HG02885 (cell line): Measurements from ENCODE around the gene IPO9.
"Not testable (repeated sequence)": the region's sequence is repeated elsewhere in the genome, so short reads cannot be mapped to it uniquely, and the experiment has no call there.

Source experiments
- ATAC-seq: cut with Tn5 transposase; IDR thresholded peaks from one replicate; pipeline ENCODE4 v1.9.1; 2021; ENCODE audit warnings: mild to moderate bottlenecking; ENCODE audit not compliant: unreplicated experiment, poor library complexity

The IPO9 gene

DNA sequence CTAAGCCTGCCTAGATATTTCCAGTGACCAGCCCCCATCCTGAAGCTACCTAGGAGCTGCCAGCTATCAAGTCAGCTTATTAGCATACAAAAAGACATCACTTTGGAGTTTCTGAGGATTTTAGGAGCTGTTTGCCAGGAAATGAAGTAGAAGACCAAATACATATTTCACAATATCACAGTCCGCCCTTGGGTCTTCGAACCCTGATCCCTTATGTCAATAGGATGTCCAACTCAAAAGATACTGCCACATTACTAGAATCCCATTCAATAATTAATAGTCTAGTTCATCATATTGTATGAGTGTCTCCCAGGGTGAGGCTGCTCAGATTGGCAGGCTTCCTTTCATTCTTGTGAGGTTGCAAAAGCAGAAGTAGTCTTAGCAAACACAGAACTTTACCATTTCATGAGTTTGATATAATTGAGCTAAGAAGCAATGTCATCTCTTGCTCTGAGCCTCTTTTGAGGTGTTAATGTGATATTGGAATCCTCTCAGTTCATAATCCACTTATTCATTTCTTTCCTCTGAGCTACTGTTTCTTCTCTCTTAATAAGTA lies 13.6 kb downstream of the IPO9 start:
- no peak for ATAC-seq

DNA sequence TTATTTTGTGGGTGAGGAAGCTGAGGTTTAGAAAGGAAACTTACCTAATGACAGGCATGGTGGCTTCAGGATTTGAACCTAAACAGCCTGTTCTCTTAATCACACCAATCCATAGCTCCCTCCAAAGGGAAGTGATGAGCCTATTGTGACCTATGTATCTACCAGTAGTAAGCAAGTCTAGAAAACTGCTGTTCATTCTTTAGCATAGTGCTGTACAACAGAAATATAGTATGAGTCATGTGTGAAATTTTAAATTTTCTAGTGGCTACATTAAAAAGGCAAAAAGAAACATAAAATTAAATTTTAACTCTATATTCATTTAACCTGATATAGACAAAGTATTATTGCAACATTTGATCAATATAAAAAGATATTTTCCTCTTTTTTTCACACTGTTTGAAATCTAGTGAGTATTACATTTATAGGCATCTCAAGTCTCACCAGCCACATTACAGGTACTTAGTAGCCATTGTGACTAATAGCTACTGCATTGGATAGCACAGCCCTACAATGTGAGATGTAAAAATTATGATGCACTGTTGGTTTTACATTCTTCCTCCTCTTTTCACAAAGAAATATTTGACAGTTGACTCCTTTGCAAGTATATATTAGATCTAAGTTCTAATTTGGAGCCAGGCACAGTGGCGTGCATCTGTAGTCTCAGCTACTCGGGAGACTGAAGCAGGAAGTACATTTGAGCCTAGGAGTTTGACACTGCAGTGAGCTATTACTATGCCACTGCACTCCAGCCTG lies 16.6 kb downstream of the IPO9 start:
- no peak for ATAC-seq

DNA sequence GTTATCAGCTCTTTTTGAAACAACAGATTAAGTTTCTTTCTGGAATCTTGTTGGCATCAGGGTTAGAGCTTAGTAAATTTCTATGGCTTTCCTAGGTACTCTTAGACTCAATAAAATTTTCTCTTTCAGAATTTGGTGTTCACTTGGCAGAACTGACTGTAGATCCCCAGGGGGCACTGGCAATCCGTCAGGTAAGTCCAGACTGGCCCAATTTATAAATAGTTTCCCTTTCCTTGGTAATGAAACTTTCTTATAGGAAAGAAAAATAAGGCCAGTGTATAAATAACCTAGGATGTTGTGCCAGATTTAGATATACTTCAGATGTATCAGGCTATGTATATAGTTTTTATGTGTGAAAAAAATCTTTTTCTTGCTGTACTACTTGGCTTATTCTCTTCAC lies 18.2 kb downstream of the IPO9 start:
- no peak for ATAC-seq

GRCh38 chr1:201848230-201848629 lies 19.3 kb downstream of the IPO9 start:
- ATAC-seq = no peak

GRCh38 chr1:201849372-201850052 lies 20.6 kb downstream of the IPO9 start:
- ATAC-seq = no peak

DNA sequence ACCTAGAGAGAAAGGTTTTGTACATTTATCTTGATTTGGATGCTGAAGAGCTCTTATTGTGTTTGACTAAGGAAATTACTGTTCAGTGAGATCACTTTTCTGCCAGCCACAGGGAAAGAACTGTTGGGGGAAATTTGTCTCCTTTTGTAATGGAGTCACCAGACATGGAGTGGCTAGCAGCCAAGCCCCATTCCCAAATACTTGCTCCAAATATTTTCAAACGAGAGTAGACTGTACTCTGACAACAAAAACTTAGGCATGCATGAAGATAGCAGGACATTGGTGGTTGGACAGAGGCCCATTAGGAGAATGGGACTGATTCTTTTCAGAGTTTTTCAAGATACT lies 21.1 kb downstream of the IPO9 start:
- ATAC-seq = no peak

- no peak for ATAC-seq
Measured at GRCh38 chr1:201851949-201852348, 23.0 kb downstream of the IPO9 start.

GRCh38 chr1:201856722-201857121 lies 27.8 kb downstream of the IPO9 start:
- ATAC-seq = not testable (repeated sequence)

GRCh38 chr1:201859424-201859823 lies 30.5 kb downstream of the IPO9 start:
- ATAC-seq = no peak

DNA sequence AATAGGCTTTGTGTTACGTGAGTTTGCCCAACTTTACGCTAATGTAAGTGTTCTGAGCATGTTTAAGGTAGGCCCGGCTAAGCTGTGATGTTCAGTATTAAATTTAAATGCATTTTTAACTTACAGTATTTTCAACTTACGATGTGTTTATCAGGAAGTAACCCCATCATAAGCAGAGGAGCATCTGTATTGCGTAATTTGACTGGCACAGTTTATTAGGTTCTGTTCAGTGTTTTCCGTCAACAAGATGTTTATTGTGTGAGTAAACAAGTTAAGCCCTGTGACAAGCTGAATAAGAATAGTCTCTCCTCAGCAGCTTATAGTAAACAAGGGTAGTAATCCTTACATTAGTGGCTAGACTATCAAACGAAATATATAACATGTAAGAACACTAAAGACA lies 32.5 kb downstream of the IPO9 start:
- ATAC-seq = no peak

- no peak for ATAC-seq
Measured at GRCh38 chr1:201870397-201870796, 41.4 kb downstream of the IPO9 start.

- ATAC-seq = no peak
Measured at GRCh38 chr1:201874672-201875071, 45.7 kb downstream of the IPO9 start.

DNA sequence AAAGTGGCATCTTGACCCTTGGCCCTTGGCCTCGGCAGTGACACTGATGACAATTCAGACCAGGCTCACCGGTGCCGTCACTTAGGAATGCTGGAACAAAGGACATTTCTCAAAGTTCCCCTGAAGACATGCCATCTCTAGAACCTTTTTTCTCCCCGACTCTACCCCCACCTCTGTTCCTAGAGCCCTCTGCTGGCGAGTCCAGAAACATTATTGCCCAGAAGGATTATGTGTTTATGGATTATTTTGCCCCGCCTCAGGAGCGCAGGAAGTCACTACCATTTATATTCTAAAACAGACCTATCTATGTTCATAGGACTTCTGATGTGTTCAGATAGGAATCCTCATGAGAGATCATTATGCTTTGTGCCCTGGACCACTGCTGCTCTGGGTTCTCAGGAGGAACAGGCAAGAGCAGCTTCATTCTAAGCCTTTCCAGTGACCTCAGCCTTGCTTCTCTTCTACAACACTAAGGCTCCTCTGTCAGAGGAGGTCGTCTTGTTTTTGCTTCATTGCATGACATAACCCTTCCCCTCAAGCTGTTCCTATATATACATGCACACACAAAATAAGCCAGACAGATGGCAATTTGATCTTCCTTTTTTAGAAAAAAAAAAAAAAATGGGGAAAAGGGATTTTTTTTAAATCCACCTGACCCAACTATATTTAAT lies 47.3 kb downstream of the IPO9 start:
- no peak for ATAC-seq

DNA sequence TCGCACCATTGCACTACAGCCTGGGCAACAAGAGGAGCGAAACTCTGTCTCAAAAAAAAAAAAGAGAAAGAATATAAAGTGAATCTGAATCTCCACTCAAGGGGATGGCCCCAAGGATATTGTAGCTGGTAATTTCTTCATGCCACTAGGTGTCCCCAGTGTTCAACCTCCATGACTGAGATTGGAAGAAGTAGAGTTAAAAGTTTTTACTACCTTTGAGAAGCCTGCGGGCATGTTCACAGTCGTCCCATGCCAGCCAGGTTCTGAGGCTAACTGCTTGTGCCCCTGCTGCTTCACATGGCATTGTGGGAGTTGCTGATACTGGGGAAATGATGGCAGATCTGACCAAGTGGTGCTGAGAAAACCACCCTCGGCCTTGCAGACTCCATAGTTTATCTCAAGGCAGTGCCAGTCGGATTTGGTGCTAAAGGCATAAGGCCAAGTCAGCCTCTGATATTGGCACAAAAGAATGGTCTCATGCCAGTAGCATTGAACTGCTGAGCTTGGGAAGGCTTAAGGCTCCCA lies 49.0 kb downstream of the IPO9 start:
- no peak for ATAC-seq

GRCh38 chr1:201880928-201881571 lies 52.1 kb downstream of the IPO9 start:
- ATAC-seq = no peak

DNA sequence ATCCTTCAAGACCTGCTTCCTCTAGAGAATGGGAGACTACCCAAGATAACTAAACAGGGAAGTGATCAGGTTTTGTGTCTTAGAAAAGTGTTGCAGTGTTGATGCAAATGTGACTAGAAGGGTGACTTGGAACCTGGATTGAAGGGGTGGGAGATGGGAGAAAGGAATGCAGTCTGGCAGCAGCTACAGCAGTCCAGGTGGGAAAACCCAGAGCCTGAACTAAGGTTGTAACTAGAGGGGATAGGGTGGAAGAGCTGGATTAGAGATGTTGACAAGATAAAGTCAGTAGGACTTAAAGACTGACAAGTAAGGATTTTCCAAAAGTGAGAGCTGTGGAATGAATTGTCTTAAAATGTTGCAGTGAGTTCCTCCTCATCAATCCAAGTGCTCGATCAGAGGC lies 52.7 kb downstream of the IPO9 start:
- no peak for ATAC-seq

DNA sequence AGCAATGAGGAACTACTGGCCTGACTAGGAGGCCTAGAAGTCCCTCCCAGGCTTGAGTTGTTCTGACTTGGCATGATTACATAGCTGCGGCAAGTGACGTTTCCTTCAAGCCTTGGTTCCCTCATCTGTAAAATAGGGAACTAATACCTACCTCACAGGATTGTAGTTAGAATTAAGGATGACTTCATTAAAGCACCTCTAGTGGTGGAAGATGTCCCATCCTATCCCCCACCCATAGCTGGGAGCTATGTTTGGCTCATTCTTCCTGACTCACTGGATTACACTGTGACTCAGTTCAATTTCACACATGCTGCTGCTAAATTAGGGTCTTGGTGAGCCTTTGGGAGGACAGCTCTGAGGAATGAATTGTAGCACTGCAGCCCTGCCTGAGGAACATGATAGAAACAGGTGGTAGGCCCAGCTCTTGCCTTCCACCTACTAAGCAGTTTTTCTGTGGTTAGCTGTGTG lies 53.7 kb downstream of the IPO9 start:
- ATAC-seq = no peak

GRCh38 chr1:201883266-201883665 lies 54.3 kb downstream of the IPO9 start:
- no peak for ATAC-seq

DNA sequence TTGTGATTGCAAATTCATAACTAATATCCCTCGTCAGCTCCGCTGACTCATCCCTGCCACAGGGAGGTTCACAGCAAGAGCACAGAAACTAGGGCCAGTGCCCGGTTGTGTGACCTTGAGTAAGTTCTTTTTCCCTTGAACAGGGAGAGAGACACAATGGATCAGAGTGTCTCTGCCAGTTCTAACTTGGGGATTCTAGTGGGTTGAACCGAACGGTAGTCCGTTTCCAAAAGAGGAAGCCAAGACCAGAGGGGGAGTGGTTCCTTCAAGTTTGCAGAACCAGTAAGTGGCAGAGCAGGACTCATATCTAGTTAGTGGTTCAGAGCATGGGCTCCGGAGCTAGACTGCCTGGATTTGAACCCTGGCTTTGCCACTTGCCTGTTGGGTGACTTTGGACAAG lies 54.8 kb downstream of the IPO9 start:
- no peak for ATAC-seq

DNA sequence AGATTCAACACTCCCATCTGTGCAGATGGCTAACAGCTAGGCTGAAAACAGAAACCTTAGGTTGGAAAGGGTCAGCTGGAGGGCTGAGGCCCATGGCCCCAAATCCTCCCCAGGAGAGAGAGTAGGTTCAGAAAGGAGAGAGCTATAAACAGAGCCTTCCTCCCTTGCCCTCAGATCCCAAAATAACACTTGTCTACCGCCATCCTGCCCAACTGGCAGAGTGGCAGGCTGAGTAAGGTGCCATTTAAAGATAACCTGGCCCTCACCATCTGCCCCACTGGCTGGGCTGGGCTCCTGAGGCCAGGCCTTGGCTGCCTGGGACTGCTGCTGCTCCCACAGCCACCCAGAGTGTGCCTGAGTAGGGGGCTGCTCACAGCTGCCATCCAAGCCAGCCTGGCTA lies 55.5 kb downstream of the IPO9 start:
- ATAC-seq = no peak
